Naive B cell (primary cell): ENCODE data around the gene CHIT1. TPM values are rescaled to one million over a fixed set of nuclear protein-coding genes. Genes with fewer than 3 reads are reported as not detected.
A peak's percentile ranks its signal among the peaks of the same experiment; 100 is the strongest.

Experiments
- ATAC-seq, 2 donors: fragments of 150-1000 bp; cut with Tn5 transposase; 2 replicates each; pipeline ENCODE4 v1.10.0; 2021; ENCODE audit warnings: low read depth in 2 of 2, mild to moderate bottlenecking in 2 of 2, moderate library complexity in 2 of 2
- DNase-seq: peaks from one replicate; pipeline ENCODE4 v3.0.0; 2022
- H3K27ac Mint-ChIP-seq, 6 donors: one replicate each; pipeline ENCODE4 v1.8.0; 2020 to 2022; ENCODE audit warnings: mild to moderate bottlenecking in 6 of 6, mixed read lengths in 6 of 6, moderate library complexity in 5 of 6, inconsistent platforms in 2 of 6
- H3K27me3 Mint-ChIP-seq, 3 donors: one replicate each; pipeline ENCODE4 v1.8.0; 2021 to 2022; ENCODE audit warnings: mixed read lengths in 3 of 3, mild to moderate bottlenecking in 1 of 3
- H3K36me3 Mint-ChIP-seq, 2 donors: one replicate each; pipeline ENCODE4 v1.8.0; 2020 to 2022; ENCODE audit warnings: mixed read lengths in 2 of 2, inconsistent platforms in 1 of 2, mild to moderate bottlenecking in 1 of 2
- H3K4me1 Mint-ChIP-seq, 3 donors: one replicate each; pipeline ENCODE4 v1.8.0; 2020 to 2022; ENCODE audit warnings: mixed read lengths in 3 of 3, inconsistent platforms in 1 of 3, mild to moderate bottlenecking in 1 of 3, moderate library complexity in 1 of 3
- H3K4me3 Mint-ChIP-seq, 8 donors: one replicate each; pipeline ENCODE4 v1.8.0; 2020 to 2022; ENCODE audit warnings: mild to moderate bottlenecking in 8 of 8, mixed read lengths in 8 of 8, moderate library complexity in 8 of 8, inconsistent platforms in 2 of 8
- H3K9me3 Mint-ChIP-seq, 7 donors: one replicate each; pipeline ENCODE4 v1.8.0; 2020 to 2022; ENCODE audit warnings: mixed read lengths in 7 of 7, mild to moderate bottlenecking in 5 of 7, inconsistent platforms in 2 of 7, moderate library complexity in 1 of 7
- polyA plus RNA-seq, 6 donors: library from polyadenylated mRNA; unstranded; fragments of 300-500 nt; fragmentation: Illumina TruSeq; gene quantifications; one replicate each; pipeline ENCODE4 v1.2.3, GENCODE V29; 2021; ENCODE audit warnings: low read depth in 6 of 6

The CHIT1 gene
- polyA plus RNA-seq, 6 donors from 2014 or later, result 0.43 to 1.1 (median 0.59) TPM; not detected in 2

GRCh38 chr1:203206129-203206687 is 23.3 kb downstream of the CHIT1 start:
- H3K4me3 Mint-ChIP-seq, result no peak overlapping the region
- ATAC-seq (no peak), DNase-seq (no peak)
- H3K27me3 Mint-ChIP-seq, result peaks cover 18 to 28% (median 27%) of the 10 kb centered on the region in 3 donors
- no peaks in the 10 kb centered on the region for H3K36me3 Mint-ChIP-seq
- no peaks in the 10 kb centered on the region for H3K4me1 Mint-ChIP-seq
- H3K9me3 Mint-ChIP-seq, result peaks cover 0 to 2% (median 0%) of the 10 kb centered on the region in 7 donors
- no peak overlapping the region for H3K27ac Mint-ChIP-seq

GRCh38 chr1:203204756-203205155 is 24.7 kb downstream of the CHIT1 start:
- Mint-ChIP-seq H3K27me3 (peaks cover 26 to 42% (median 42%) of the 10 kb centered on the region in 3 donors), H3K4me1 (no peaks in the 10 kb centered on the region), H3K9me3 (no peaks in the 10 kb centered on the region), H3K27ac (peak overlapping the region in 1 of 6 donors; percentile 30), H3K4me3 (no peak overlapping the region), H3K36me3 (no peaks in the 10 kb centered on the region)
- ATAC-seq (no peak), DNase-seq (no peak)

- no peak for ATAC-seq
- H3K9me3 Mint-ChIP-seq, result peaks cover 0 to under 1% (median 0%) of the 10 kb centered on the region in 7 donors
- peaks cover 26 to 50% (median 44%) of the 10 kb centered on the region in 3 donors for H3K27me3 Mint-ChIP-seq
- H3K36me3 Mint-ChIP-seq, result no peaks in the 10 kb centered on the region
- no peaks in the 10 kb centered on the region for H3K4me1 Mint-ChIP-seq
- no peak overlapping the region for H3K27ac Mint-ChIP-seq
- H3K4me3 Mint-ChIP-seq, result no peak overlapping the region
- DNase-seq, result no peak
Measured at GRCh38 chr1:203202431-203203245, 26.8 kb downstream of the CHIT1 start.

GRCh38 chr1:203201516-203202205 is 27.8 kb downstream of the CHIT1 start:
- DNase-seq, result no peak
- Mint-ChIP-seq H3K4me1 (no peaks in the 10 kb centered on the region), H3K9me3 (peaks cover 0 to 4% (median 0%) of the 10 kb centered on the region in 7 donors), H3K27ac (no peak overlapping the region), H3K27me3 (peaks cover 26 to 56% (median 45%) of the 10 kb centered on the region in 3 donors), H3K36me3 (peaks cover 0 to 7% of the 10 kb centered on the region in 2 donors), H3K4me3 (no peak overlapping the region)
- no peak for ATAC-seq

- H3K4me3 Mint-ChIP-seq, result no peak overlapping the region
- H3K36me3 Mint-ChIP-seq, result peaks cover 0 to 7% of the 10 kb centered on the region in 2 donors
- no peaks in the 10 kb centered on the region for H3K4me1 Mint-ChIP-seq
- H3K9me3 Mint-ChIP-seq, result peaks cover 0 to 4% (median 0%) of the 10 kb centered on the region in 7 donors
- H3K27me3 Mint-ChIP-seq, result peaks cover 26 to 56% (median 45%) of the 10 kb centered on the region in 3 donors
- ATAC-seq, result no peak
- H3K27ac Mint-ChIP-seq, result peak overlapping the region in 1 of 6 donors; percentile 46
- DNase-seq, result no peak
Measured at GRCh38 chr1:203200916-203201315, 28.6 kb downstream of the CHIT1 start.

- Mint-ChIP-seq H3K9me3 (peaks cover 0 to 4% (median 0%) of the 10 kb centered on the region in 7 donors), H3K27ac (no peak overlapping the region), H3K36me3 (peaks cover 0 to 7% of the 10 kb centered on the region in 2 donors), H3K27me3 (peaks cover 26 to 56% (median 45%) of the 10 kb centered on the region in 3 donors), H3K4me1 (no peaks in the 10 kb centered on the region), H3K4me3 (no peak overlapping the region)
- ATAC-seq, result no peak
- DNase-seq, result no peak
Measured at GRCh38 chr1:203199816-203200571, 29.5 kb downstream of the CHIT1 start.

- H3K9me3 Mint-ChIP-seq, result peaks cover 0 to 4% (median 0%) of the 10 kb centered on the region in 7 donors
- peaks cover 26 to 56% (median 45%) of the 10 kb centered on the region in 3 donors for H3K27me3 Mint-ChIP-seq
- DNase-seq, result no peak
- peaks cover 0 to 7% of the 10 kb centered on the region in 2 donors for H3K36me3 Mint-ChIP-seq
- no peaks in the 10 kb centered on the region for H3K4me1 Mint-ChIP-seq
- H3K4me3 Mint-ChIP-seq, result no peak overlapping the region
- ATAC-seq, result no peak
- no peak overlapping the region for H3K27ac Mint-ChIP-seq
Measured at GRCh38 chr1:203199481-203199815, 30.0 kb downstream of the CHIT1 start.

- Mint-ChIP-seq H3K4me1 (no peaks in the 10 kb centered on the region), H3K27ac (no peak overlapping the region), H3K27me3 (peaks cover 25 to 55% (median 45%) of the 10 kb centered on the region in 3 donors), H3K4me3 (no peak overlapping the region), H3K36me3 (peaks cover 0 to 7% of the 10 kb centered on the region in 2 donors), H3K9me3 (peaks cover 0 to 4% (median 0%) of the 10 kb centered on the region in 7 donors)
- DNase-seq (no peak), ATAC-seq (no peak)
Measured at GRCh38 chr1:203199002-203199401, 30.5 kb downstream of the CHIT1 start.

GRCh38 chr1:203197625-203198024 is 31.8 kb downstream of the CHIT1 start:
- no peak overlapping the region for H3K27ac Mint-ChIP-seq
- H3K9me3 Mint-ChIP-seq, result peaks cover 0 to 4% (median 0%) of the 10 kb centered on the region in 7 donors
- H3K27me3 Mint-ChIP-seq, result peaks cover 17 to 41% (median 37%) of the 10 kb centered on the region in 3 donors
- H3K4me3 Mint-ChIP-seq, result no peak overlapping the region
- H3K36me3 Mint-ChIP-seq, result peaks cover 0 to 7% of the 10 kb centered on the region in 2 donors
- no peak for DNase-seq
- no peak for ATAC-seq
- no peaks in the 10 kb centered on the region for H3K4me1 Mint-ChIP-seq

GRCh38 chr1:203196371-203196770 is 33.1 kb downstream of the CHIT1 start:
- H3K27ac Mint-ChIP-seq, result no peak overlapping the region
- ATAC-seq (no peak), DNase-seq (no peak)
- H3K4me3 Mint-ChIP-seq, result no peak overlapping the region
- peaks cover 0 to 7% of the 10 kb centered on the region in 2 donors for H3K36me3 Mint-ChIP-seq
- H3K27me3 Mint-ChIP-seq, result peaks cover 14 to 35% (median 32%) of the 10 kb centered on the region in 3 donors
- H3K4me1 Mint-ChIP-seq, result no peaks in the 10 kb centered on the region
- H3K9me3 Mint-ChIP-seq, result peaks cover 0 to 4% (median 0%) of the 10 kb centered on the region in 7 donors

- DNase-seq, result no peak
- peaks cover 0 to 2% (median 0%) of the 10 kb centered on the region in 3 donors for H3K4me1 Mint-ChIP-seq
- no peak for ATAC-seq
- no peaks in the 10 kb centered on the region for H3K36me3 Mint-ChIP-seq
- no peak overlapping the region for H3K27ac Mint-ChIP-seq
- peaks cover 0 to 38% (median 19%) of the 10 kb centered on the region in 3 donors for H3K27me3 Mint-ChIP-seq
- no peak overlapping the region for H3K4me3 Mint-ChIP-seq
- no peaks in the 10 kb centered on the region for H3K9me3 Mint-ChIP-seq
Measured at GRCh38 chr1:203190949-203191348, 38.5 kb downstream of the CHIT1 start.

GRCh38 chr1:203189951-203190352 is 39.5 kb downstream of the CHIT1 start:
- no peak for ATAC-seq
- Mint-ChIP-seq H3K27me3 (peaks cover 1 to 38% (median 19%) of the 10 kb centered on the region in 3 donors), H3K36me3 (no peaks in the 10 kb centered on the region), H3K27ac (no peak overlapping the region), H3K4me3 (no peak overlapping the region), H3K4me1 (peaks cover 0 to 2% (median 0%) of the 10 kb centered on the region in 3 donors), H3K9me3 (no peaks in the 10 kb centered on the region)
- no peak for DNase-seq

- no peak for DNase-seq
- no peak for ATAC-seq
- Mint-ChIP-seq H3K27me3 (peaks cover 4 to 38% (median 19%) of the 10 kb centered on the region in 3 donors), H3K9me3 (no peaks in the 10 kb centered on the region), H3K4me1 (peaks cover 0 to 2% (median 0%) of the 10 kb centered on the region in 3 donors), H3K36me3 (no peaks in the 10 kb centered on the region), H3K27ac (no peak overlapping the region), H3K4me3 (no peak overlapping the region)
Measured at GRCh38 chr1:203188686-203189232, 40.7 kb downstream of the CHIT1 start.
